Measurements from ENCODE around the gene PCSK6.

DNA sequence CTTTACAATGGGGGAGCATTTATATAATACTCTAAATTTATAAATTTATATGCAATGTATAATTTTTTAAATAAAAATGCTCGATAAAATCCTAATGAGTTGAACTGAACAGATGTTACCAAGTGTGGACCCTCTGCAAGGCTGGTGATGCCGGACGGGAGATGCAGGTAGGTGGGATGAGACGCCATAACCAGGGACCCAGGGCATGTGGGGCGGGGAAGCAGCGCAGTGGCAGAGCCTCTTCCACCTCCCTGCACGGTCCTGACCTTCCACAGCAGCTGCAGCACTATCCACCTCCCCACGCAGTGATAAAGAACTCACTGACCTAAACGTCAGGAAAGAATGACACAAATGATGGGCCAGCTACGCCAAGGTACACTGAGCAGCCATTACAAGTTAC, 12.8 kb downstream of the PCSK6 start:
- TF ChIP-seq CTCF (IDR thresholded peaks at IDR 0.05) (no peak), POLR2A (IDR thresholded peaks at IDR 0.05) (no peak)
